ENCODE measurements around the gene GLIS1.

Gene GLIS1

GRCh38 chr1:53620061-53620855 is 118.7 kb downstream of the GLIS1 start:
- in situ Hi-C loops (cut with MboI; ENCODE audit: low sequenced_read_pairs): no loop called here

GRCh38 chr1:53619367-53620060 is 119.5 kb downstream of the GLIS1 start:
- in situ Hi-C loops (cut with MboI; ENCODE audit: low sequenced_read_pairs): no loop called here

GRCh38 chr1:53618500-53619366 is 120.2 kb downstream of the GLIS1 start:
- in situ Hi-C loops (cut with MboI; ENCODE audit: low sequenced_read_pairs): no loop called here

GRCh38 chr1:53617851-53618499 is 121.0 kb downstream of the GLIS1 start:
- in situ Hi-C loops (cut with MboI; ENCODE audit: low sequenced_read_pairs): no loop called here

- in situ Hi-C loops (cut with MboI; ENCODE audit: low sequenced_read_pairs): no loop called here
Observed at GRCh38 chr1:53617382-53617781, 121.6 kb downstream of the GLIS1 start.

- in situ Hi-C loops (cut with MboI; ENCODE audit: low sequenced_read_pairs): no loop called here
Observed at GRCh38 chr1:53616927-53617326, 122.0 kb downstream of the GLIS1 start.

GRCh38 chr1:53616511-53616910 is 122.5 kb downstream of the GLIS1 start:
- in situ Hi-C loops (cut with MboI; ENCODE audit: low sequenced_read_pairs): no loop called here

GRCh38 chr1:53615101-53615500 is 123.9 kb downstream of the GLIS1 start:
- in situ Hi-C loops (cut with MboI; ENCODE audit: low sequenced_read_pairs): no loop called here

GRCh38 chr1:53614231-53615021 is 124.5 kb downstream of the GLIS1 start:
- in situ Hi-C loops (cut with MboI; ENCODE audit: low sequenced_read_pairs): no loop called here

GRCh38 chr1:53608676-53609075 is 130.3 kb downstream of the GLIS1 start:
- in situ Hi-C loops (cut with MboI; ENCODE audit: low sequenced_read_pairs): no loop called here

GRCh38 chr1:53608071-53608470 is 130.9 kb downstream of the GLIS1 start:
- in situ Hi-C loops (cut with MboI; ENCODE audit: low sequenced_read_pairs): no loop called here

GRCh38 chr1:53606651-53607051 is 132.3 kb downstream of the GLIS1 start:
- in situ Hi-C loops (cut with MboI; ENCODE audit: low sequenced_read_pairs): no loop called here

- in situ Hi-C loops (cut with MboI; ENCODE audit: low sequenced_read_pairs): no loop called here
Observed at GRCh38 chr1:53606197-53606596, 132.8 kb downstream of the GLIS1 start.

- in situ Hi-C loops (cut with MboI; ENCODE audit: low sequenced_read_pairs): no loop called here
Observed at GRCh38 chr1:53605181-53605580, 133.8 kb downstream of the GLIS1 start.

- in situ Hi-C loops (cut with MboI; ENCODE audit: low sequenced_read_pairs): no loop called here
Observed at GRCh38 chr1:53604291-53604919, 134.6 kb downstream of the GLIS1 start.

GRCh38 chr1:53603431-53603830 is 135.5 kb downstream of the GLIS1 start:
- in situ Hi-C loops (cut with MboI; ENCODE audit: low sequenced_read_pairs): no loop called here

- in situ Hi-C loops (cut with MboI; ENCODE audit: low sequenced_read_pairs): no loop called here
Observed at GRCh38 chr1:53601867-53602775, 136.8 kb downstream of the GLIS1 start.

GRCh38 chr1:53601031-53601745 is 137.8 kb downstream of the GLIS1 start:
- in situ Hi-C loops (cut with MboI; ENCODE audit: low sequenced_read_pairs): no loop called here

Data from HL-60/S4 treated with phorbol 12-myristate 13-acetate at 8.2 ng/mL for 4 days and 3 days (cell line).